Vagina (tissue), 2 donors: ENCODE measurements around the gene ARHGAP32. TPM values are rescaled to one million over a fixed set of nuclear protein-coding genes. Genes with fewer than 3 reads are reported as not detected.

Source experiments
- DNase-seq, 2 donors: peaks; one replicate each; pipeline ENCODE4 v3.0.0-alpha.2; 2017; ENCODE audit errors: extremely low spot score in 2 of 2
- H3K27ac ChIP-seq: fragments of 200-600 bp; sonication (generic); one replicate; pipeline ENCODE4 v1.5.1; 2019
- H3K27me3 ChIP-seq: fragments of 200-600 bp; sonication (generic); one replicate; pipeline ENCODE4 v1.5.1; 2019
- H3K36me3 ChIP-seq, 2 donors: fragments of 200-600 bp; sonication (generic); one replicate each; pipeline ENCODE4 v1.5.1; 2017 to 2019
- H3K4me1 ChIP-seq: fragments of 200-600 bp; sonication (generic); one replicate; pipeline ENCODE4 v1.5.1; 2019
- H3K4me3 ChIP-seq, 2 donors: fragments of 200-600 bp; sonication (generic); 1 replicate in 1 of 2; 2 replicates in 1 of 2; pipeline ENCODE4 v1.5.1; 2016 to 2019
- H3K9me3 ChIP-seq: fragments of 200-600 bp; sonication (generic); one replicate; pipeline ENCODE4 v1.5.1; 2019
- POLR2A ChIP-seq, 2 donors: fragments of 450-650 bp; IDR thresholded peaks; one replicate each; pipeline ENCODE4 v1.6.1; 2017; ENCODE audit warnings: antibody characterized with exemption in 2 of 2, mild to moderate bottlenecking in 2 of 2, moderate library complexity in 2 of 2
- POLR2AphosphoS5 ChIP-seq, 2 donors: sonication (generic); formaldehyde crosslinking; IDR thresholded peaks; one replicate each; pipeline ENCODE4 v1.9.0; 2017; ENCODE audit warnings: antibody characterized with exemption in 2 of 2, mild to moderate bottlenecking in 2 of 2, low read depth in 1 of 2; ENCODE audit not compliant: insufficient read depth in 1 of 2
- intact Hi-C: fragments of 100-400 bp; cut with DNase I; formaldehyde crosslinking; loops from one replicate; pipeline ENCODE4 v1.15.1; 2023
- total RNA-seq: library from RNA; depleted of rRNA; stranded (reverse); fragments of >200 nt; gene quantifications from one replicate; pipeline ENCODE4 v1.2.3, GENCODE V29; 2016
- TF ChIP-seq, protein P1 (sequence below), 3 experiments: fragments of 450-650 bp in 2 of 3; fragments of 200-600 bp in 1 of 3; sonication (generic) in 1 of 3; IDR thresholded peaks; one replicate each; pipeline ENCODE4 v1.5.1; 2017 to 2019; ENCODE audit warnings: antibody characterized with exemption in 3 of 3, mild to moderate bottlenecking in 2 of 3, moderate library complexity in 2 of 3

Gene ARHGAP32
- total RNA-seq, 1 donor from 2014 or later = 42.0 TPM

DNA sequence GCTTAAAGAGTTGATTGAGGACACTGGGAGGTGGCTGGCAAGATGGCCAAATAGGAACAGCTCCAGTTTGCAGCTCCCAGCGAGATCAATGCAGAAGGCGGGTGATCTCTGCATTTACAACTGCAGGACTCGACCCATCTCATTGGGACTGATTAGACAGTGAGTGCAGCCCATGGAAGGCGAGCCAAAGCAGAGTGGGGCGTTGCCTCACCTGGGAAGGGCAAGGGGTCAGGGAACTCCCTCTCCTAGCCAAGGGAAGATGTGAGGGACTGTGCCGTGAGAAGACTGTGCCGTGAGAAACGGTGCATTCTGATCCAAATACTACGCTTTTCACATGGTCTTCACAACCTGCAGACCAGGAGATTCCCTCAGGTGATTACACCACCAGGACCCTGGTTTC is 36.4 kb downstream of the ARHGAP32 start:
- no peaks in the 10 kb centered on the region for H3K27me3 ChIP-seq
- no peak overlapping the region for H3K4me3 ChIP-seq
- TF ChIP-seq POLR2A (IDR thresholded peaks at IDR 0.05) (no peak), POLR2AphosphoS5 (IDR thresholded peaks at IDR 0.05; ENCODE audit: insufficient read depth in 1 of 2, low read depth in 1 of 2) (no peak)
- TF ChIP-seq, protein P1, sequence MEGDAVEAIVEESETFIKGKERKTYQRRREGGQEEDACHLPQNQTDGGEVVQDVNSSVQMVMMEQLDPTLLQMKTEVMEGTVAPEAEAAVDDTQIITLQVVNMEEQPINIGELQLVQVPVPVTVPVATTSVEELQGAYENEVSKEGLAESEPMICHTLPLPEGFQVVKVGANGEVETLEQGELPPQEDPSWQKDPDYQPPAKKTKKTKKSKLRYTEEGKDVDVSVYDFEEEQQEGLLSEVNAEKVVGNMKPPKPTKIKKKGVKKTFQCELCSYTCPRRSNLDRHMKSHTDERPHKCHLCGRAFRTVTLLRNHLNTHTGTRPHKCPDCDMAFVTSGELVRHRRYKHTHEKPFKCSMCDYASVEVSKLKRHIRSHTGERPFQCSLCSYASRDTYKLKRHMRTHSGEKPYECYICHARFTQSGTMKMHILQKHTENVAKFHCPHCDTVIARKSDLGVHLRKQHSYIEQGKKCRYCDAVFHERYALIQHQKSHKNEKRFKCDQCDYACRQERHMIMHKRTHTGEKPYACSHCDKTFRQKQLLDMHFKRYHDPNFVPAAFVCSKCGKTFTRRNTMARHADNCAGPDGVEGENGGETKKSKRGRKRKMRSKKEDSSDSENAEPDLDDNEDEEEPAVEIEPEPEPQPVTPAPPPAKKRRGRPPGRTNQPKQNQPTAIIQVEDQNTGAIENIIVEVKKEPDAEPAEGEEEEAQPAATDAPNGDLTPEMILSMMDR (IDR thresholded peaks at IDR 0.05) = no peak
- intact Hi-C loops = no loop called here
- no peak for DNase-seq
- no peaks in the 10 kb centered on the region for H3K9me3 ChIP-seq
- H3K4me1 ChIP-seq = no peaks in the 10 kb centered on the region
- H3K36me3 ChIP-seq = no peaks in the 10 kb centered on the region
- H3K27ac ChIP-seq = no peak overlapping the region

DNA sequence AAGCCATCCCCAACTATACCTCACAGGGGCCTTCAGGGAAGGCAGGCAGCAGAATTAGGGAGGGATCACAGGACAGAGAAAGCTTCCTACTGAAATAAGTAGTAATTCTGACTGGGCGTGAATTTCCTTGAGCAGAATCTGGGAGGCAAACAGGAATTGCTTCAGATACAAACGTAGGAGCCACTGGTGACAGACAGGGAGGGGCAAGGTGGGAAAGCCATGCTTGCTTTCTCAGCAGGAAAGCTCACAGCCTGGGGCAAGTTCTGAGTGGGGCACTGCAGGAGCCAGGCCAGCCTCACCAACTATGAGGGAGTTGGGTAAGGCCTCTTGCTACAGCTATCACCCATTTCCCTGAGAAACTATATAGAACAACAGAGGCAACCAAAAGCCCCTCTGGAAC is 43.6 kb downstream of the ARHGAP32 start:
- no peak for TF ChIP-seq POLR2AphosphoS5 (IDR thresholded peaks at IDR 0.05; ENCODE audit: insufficient read depth in 1 of 2, low read depth in 1 of 2)
- TF ChIP-seq, protein P1 (IDR thresholded peaks at IDR 0.05) = no peak
- no peak for TF ChIP-seq POLR2A (IDR thresholded peaks at IDR 0.05)
- Histone ChIP-seq H3K9me3 (no peaks in the 10 kb centered on the region), H3K36me3 (no peaks in the 10 kb centered on the region), H3K27ac (no peak overlapping the region), H3K4me3 (no peak overlapping the region), H3K4me1 (peaks cover 9% of the 10 kb centered on the region), H3K27me3 (no peaks in the 10 kb centered on the region)
- intact Hi-C loops = no loop called here
- no peak for DNase-seq

DNA sequence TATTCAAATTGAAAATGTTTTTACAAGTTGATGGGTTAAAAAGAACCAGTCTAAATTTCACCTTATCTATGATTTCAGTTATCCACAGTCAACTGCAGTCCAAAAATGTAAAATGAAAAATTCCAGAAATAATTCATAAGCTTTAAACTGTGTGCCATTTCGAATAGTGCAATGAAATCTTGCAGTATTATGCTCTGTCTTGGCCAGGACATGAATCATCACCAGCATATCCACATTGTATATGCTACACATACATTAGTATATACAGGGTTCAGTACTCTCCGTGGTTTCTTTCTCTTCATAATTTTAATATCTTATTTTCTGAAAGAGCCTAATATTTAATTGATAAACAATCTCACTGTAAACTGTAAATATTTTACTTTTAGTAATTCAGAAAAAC is 45.9 kb downstream of the ARHGAP32 start:
- no peaks in the 10 kb centered on the region for H3K9me3 ChIP-seq
- DNase-seq = no peak
- TF ChIP-seq POLR2AphosphoS5 (IDR thresholded peaks at IDR 0.05; ENCODE audit: insufficient read depth in 1 of 2, low read depth in 1 of 2) (no peak), POLR2A (IDR thresholded peaks at IDR 0.05) (no peak)
- TF ChIP-seq, protein P1 (IDR thresholded peaks at IDR 0.05) = no peak
- no peak overlapping the region for H3K4me3 ChIP-seq
- intact Hi-C loops = no loop called here
- H3K36me3 ChIP-seq = no peaks in the 10 kb centered on the region
- no peaks in the 10 kb centered on the region for H3K27me3 ChIP-seq
- peaks cover 14% of the 10 kb centered on the region for H3K4me1 ChIP-seq
- no peak overlapping the region for H3K27ac ChIP-seq

DNA sequence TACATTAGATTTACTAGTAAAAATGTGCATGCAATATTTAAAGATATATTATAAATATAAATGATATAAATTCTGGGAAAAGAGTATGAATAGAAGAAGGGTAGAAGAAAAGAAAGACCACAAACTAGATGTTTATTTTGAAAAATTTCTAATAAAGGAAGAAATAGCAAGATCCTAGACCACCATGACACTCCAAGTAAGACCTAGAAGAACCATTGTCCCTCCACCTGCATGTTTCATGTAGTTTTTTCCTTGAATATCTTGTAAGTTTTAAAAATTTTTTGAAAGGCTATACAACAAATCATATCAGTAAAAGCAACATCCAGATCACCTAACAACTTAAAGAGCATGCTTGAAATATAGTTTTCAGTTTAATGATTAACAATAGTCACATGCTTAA is 46.8 kb downstream of the ARHGAP32 start:
- no peaks in the 10 kb centered on the region for H3K27me3 ChIP-seq
- no peaks in the 10 kb centered on the region for H3K36me3 ChIP-seq
- TF ChIP-seq, protein P1 (IDR thresholded peaks at IDR 0.05) = no peak
- TF ChIP-seq POLR2AphosphoS5 (IDR thresholded peaks at IDR 0.05; ENCODE audit: insufficient read depth in 1 of 2, low read depth in 1 of 2) (no peak), POLR2A (IDR thresholded peaks at IDR 0.05) (no peak)
- H3K27ac ChIP-seq = no peak overlapping the region
- no peaks in the 10 kb centered on the region for H3K9me3 ChIP-seq
- no peak for DNase-seq
- intact Hi-C loops = no loop called here
- H3K4me3 ChIP-seq = no peak overlapping the region
- H3K4me1 ChIP-seq = peaks cover 14% of the 10 kb centered on the region

DNA sequence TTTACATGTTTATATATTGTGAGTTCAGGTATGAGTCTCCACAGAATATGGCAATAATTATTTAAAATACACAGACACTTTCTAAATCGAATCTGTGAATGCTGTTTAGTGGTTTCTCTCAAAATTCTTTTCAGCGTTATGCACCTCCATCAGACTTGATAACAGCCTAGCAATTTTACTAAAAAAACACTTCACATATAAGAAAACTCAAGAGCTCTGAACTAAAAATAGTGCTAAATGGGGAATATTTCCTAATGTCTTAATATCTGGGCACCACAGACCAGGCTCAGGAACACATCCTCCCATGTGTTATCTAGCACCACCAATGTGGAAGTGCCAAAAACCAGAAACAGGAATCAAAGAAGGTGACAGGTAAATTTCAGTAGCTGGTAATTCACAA is 47.9 kb downstream of the ARHGAP32 start:
- Histone ChIP-seq H3K27me3 (no peaks in the 10 kb centered on the region), H3K9me3 (no peaks in the 10 kb centered on the region), H3K4me3 (no peak overlapping the region), H3K4me1 (peaks cover 14% of the 10 kb centered on the region), H3K27ac (no peak overlapping the region), H3K36me3 (no peaks in the 10 kb centered on the region)
- intact Hi-C loops = no loop called here
- TF ChIP-seq POLR2A (IDR thresholded peaks at IDR 0.05) = no peak
- TF ChIP-seq, protein P1 (IDR thresholded peaks at IDR 0.05) = no peak
- TF ChIP-seq POLR2AphosphoS5 (IDR thresholded peaks at IDR 0.05; ENCODE audit: insufficient read depth in 1 of 2, low read depth in 1 of 2) = no peak
- no peak for DNase-seq
